GM23338 (cell line): ENCODE measurements around the gene COL2A1.

Source experiments
- POLR2AphosphoS5 ChIP-seq: IDR thresholded peaks from 2 replicates; pipeline ENCODE4 v1.6.1; 2016; ENCODE audit warnings: antibody characterized with exemption, low read depth
- TF ChIP-seq, protein P1 (sequence below), 2 experiments: fragments of 200-600 bp in 1 of 2; sonication (generic) in 1 of 2; conservative IDR thresholded peaks; 2 replicates each; pipeline versions ENCODE4 v1.5.1 to v1.6.1; 2016 to 2017; ENCODE audit warnings: antibody characterized with exemption in 2 of 2, low read depth in 2 of 2, mild to moderate bottlenecking in 2 of 2, moderate library complexity in 1 of 2
- TF ChIP-seq, protein P2 (sequence below): IDR thresholded peaks from 2 replicates; pipeline ENCODE4 v1.6.1; 2016; ENCODE audit warnings: antibody characterized with exemption

DNA sequence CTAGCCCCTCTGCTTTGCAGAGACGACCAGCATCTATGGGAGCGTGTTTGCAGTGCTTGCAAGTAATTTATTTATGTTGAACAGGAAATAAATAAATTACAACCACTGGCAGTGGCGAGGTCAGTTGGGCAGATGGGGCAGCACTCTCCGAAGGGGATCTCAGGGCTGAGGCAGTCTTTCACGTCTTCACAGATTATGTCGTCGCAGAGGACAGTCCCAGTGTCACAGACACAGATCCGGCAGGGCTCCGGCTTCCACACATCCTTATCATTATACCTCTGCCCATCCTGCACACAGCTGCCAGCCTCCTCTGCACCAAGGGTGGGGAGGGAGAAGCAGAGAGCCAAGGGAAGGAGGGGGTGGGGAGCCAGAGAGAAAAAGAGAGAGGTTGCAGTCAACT lies 4.5 kb downstream of the COL2A1 start:
- TF ChIP-seq, protein P1, sequence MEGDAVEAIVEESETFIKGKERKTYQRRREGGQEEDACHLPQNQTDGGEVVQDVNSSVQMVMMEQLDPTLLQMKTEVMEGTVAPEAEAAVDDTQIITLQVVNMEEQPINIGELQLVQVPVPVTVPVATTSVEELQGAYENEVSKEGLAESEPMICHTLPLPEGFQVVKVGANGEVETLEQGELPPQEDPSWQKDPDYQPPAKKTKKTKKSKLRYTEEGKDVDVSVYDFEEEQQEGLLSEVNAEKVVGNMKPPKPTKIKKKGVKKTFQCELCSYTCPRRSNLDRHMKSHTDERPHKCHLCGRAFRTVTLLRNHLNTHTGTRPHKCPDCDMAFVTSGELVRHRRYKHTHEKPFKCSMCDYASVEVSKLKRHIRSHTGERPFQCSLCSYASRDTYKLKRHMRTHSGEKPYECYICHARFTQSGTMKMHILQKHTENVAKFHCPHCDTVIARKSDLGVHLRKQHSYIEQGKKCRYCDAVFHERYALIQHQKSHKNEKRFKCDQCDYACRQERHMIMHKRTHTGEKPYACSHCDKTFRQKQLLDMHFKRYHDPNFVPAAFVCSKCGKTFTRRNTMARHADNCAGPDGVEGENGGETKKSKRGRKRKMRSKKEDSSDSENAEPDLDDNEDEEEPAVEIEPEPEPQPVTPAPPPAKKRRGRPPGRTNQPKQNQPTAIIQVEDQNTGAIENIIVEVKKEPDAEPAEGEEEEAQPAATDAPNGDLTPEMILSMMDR (conservative IDR thresholded peaks at IDR 0.05; ENCODE audit: low read depth in 2 of 2), result no peak
- TF ChIP-seq, protein P2, sequence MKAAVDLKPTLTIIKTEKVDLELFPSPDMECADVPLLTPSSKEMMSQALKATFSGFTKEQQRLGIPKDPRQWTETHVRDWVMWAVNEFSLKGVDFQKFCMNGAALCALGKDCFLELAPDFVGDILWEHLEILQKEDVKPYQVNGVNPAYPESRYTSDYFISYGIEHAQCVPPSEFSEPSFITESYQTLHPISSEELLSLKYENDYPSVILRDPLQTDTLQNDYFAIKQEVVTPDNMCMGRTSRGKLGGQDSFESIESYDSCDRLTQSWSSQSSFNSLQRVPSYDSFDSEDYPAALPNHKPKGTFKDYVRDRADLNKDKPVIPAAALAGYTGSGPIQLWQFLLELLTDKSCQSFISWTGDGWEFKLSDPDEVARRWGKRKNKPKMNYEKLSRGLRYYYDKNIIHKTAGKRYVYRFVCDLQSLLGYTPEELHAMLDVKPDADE, result no peak
- no peak for TF ChIP-seq POLR2AphosphoS5
